HCT116 (cell line): ENCODE data around the gene MYLK2. TPM values are rescaled to one million over a fixed set of nuclear protein-coding genes. Genes with fewer than 3 reads are reported as not detected.
"Not testable (repeated sequence)": the region's sequence is repeated elsewhere in the genome, so short reads cannot be mapped to it uniquely, and the experiment has no call there.

Experiments
- ATAC-seq: fragments of 200-7000 bp; cut with Tn5 transposase; 2 replicates; pipeline ENCODE4 v1.9.1; 2020; ENCODE audit warnings: mild to moderate bottlenecking, moderate library complexity
- BruUV-seq: library from RNA; stranded (reverse); fragments of 400-500 nt; replicated peaks from 2 replicates; lab custom pipeline; 2021; lab: Mats Ljungman, UMichigan
- CTCF ChIA-PET: fragments of 300-600 bp; sonication (Branson Sonifier 250); formaldehyde crosslinking; loops from one replicate; lab custom pipeline; 2021; ENCODE audit warnings: antibody characterized with exemption; lab: Charles Lee
- POLR2A ChIA-PET: fragments of 300-600, 350-600 bp; sonication (Branson Sonifier 250); formaldehyde crosslinking; loops from one replicate; lab custom pipeline; 2021; ENCODE audit warnings: antibody characterized with exemption; lab: Charles Lee
- RAD21 ChIA-PET, 2 experiments: fragments of 300-600 bp; sonication (Branson Sonifier 250); formaldehyde crosslinking; loops; one replicate each; lab custom pipeline; 2023; ENCODE audit warnings: low total read pairs in 2 of 2; ENCODE audit not compliant: uncharacterized antibody in 2 of 2, unreplicated experiment in 2 of 2, low non-redundant PET in 1 of 2; lab: Charles Lee
- DNase-seq: peaks from one replicate; pipeline ENCODE4 v3.0.0-alpha.2; 2010; ENCODE audit warnings: low read depth, low spot score
- H2AFZ ChIP-seq: fragments of 200-600 bp; shearing (Covaris generic), sonication (generic); 2 replicates; pipeline ENCODE4 v1.6.1; 2017; ENCODE audit warnings: low read depth, mixed run types, mixed read lengths, antibody characterized with exemption, low read length; ENCODE audit not compliant: poor library complexity, severe bottlenecking
- H3K27ac ChIP-seq: 2 replicates; pipeline ENCODE4 v1.5.1; 2012; ENCODE audit warnings: low read depth, low read length
- H3K27me3 ChIP-seq: fragments of 200-600 bp; sonication (generic); 2 replicates; pipeline ENCODE4 v1.6.1; 2016; ENCODE audit warnings: mixed run types, low read length, mixed read lengths; ENCODE audit not compliant: insufficient read depth
- H3K36me3 ChIP-seq, 2 experiments: fragments of 200-500 bp in 1 of 2; fragments of 200-600 bp in 1 of 2; sonication (Bioruptor generic) in 1 of 2; sonication (generic) in 1 of 2; 2 replicates each; pipeline versions ENCODE4 v1.5.1 to v1.6.1; 2014 to 2016; ENCODE audit warnings: low read length in 2 of 2, inconsistent platforms in 1 of 2, mixed read lengths in 1 of 2, mixed run types in 1 of 2; ENCODE audit not compliant: insufficient read depth in 2 of 2, control insufficient read depth in 1 of 2
- H3K4me1 ChIP-seq, 2 experiments: fragments of 200-600 bp in 1 of 2; sonication (generic) in 1 of 2; 2 replicates each; pipeline versions ENCODE4 v1.5.1 to v1.6.1; 2012 to 2017; ENCODE audit warnings: low read length in 2 of 2, inconsistent platforms in 1 of 2, mild to moderate bottlenecking in 1 of 2, mixed read lengths in 1 of 2, mixed run types in 1 of 2, moderate library complexity in 1 of 2; ENCODE audit not compliant: insufficient read depth in 2 of 2, control insufficient read depth in 1 of 2
- H3K4me2 ChIP-seq: fragments of 200-600 bp; sonication (generic); 2 replicates; pipeline ENCODE4 v1.6.1; 2017; ENCODE audit warnings: mixed run types, low read length, mixed read lengths
- H3K4me3 ChIP-seq, 2 experiments: fragments of 200-600 bp in 1 of 2; sonication (generic) in 1 of 2; replicated peaks in 1 of 2; 2 replicates each; pipeline ENCODE4 v1.5.1; 2011 to 2016; ENCODE audit warnings: low read length in 2 of 2, control low read depth in 1 of 2, low read depth in 1 of 2, mild to moderate bottlenecking in 1 of 2, mixed read lengths in 1 of 2, mixed run types in 1 of 2
- H3K79me2 ChIP-seq: fragments of 200-600 bp; sonication (generic); 2 replicates; pipeline ENCODE4 v1.6.1; 2017; ENCODE audit warnings: mild to moderate bottlenecking, mixed run types, low read length, moderate library complexity, mixed read lengths; ENCODE audit not compliant: insufficient read depth
- H3K9ac ChIP-seq: fragments of 200-600 bp; sonication (generic); 2 replicates; pipeline ENCODE4 v1.6.1; 2016; ENCODE audit warnings: low read length, mixed read lengths
- H3K9me2 ChIP-seq: fragments of 200-600 bp; sonication (generic), shearing (Covaris generic); 2 replicates; pipeline ENCODE4 v1.6.1; 2017; ENCODE audit warnings: mixed run types, mild to moderate bottlenecking, moderate library complexity; ENCODE audit not compliant: insufficient read depth
- H3K9me3 ChIP-seq, 2 experiments: fragments of 200-500 bp in 1 of 2; fragments of 200-600 bp in 1 of 2; sonication (Bioruptor generic) in 1 of 2; sonication (generic) in 1 of 2; 2 replicates each; pipeline ENCODE4 v1.6.1; 2014 to 2017; ENCODE audit warnings: low read length in 2 of 2, mixed read lengths in 2 of 2, inconsistent platforms in 1 of 2, low read depth in 1 of 2, mild to moderate bottlenecking in 1 of 2, mixed run types in 1 of 2, moderate library complexity in 1 of 2; ENCODE audit not compliant: control insufficient read depth in 1 of 2, insufficient read depth in 1 of 2
- H4K20me1 ChIP-seq: fragments of 200-600 bp; sonication (generic), shearing (Covaris generic); 2 replicates; pipeline ENCODE4 v1.6.1; 2017; ENCODE audit warnings: mixed run types, mild to moderate bottlenecking, moderate library complexity; ENCODE audit not compliant: insufficient read depth
- CBX3 ChIP-seq: IDR thresholded peaks from 2 replicates; pipeline ENCODE4 v1.6.1; 2012; ENCODE audit warnings: low read depth
- ELF1 ChIP-seq: IDR thresholded peaks from 2 replicates; pipeline ENCODE4 v1.6.1; 2012; ENCODE audit warnings: low read depth, borderline replicate concordance
- FOSL1 ChIP-seq: IDR thresholded peaks from 2 replicates; pipeline ENCODE4 v1.6.1; 2012; ENCODE audit warnings: low read depth
- POLR2A ChIP-seq: IDR thresholded peaks from 2 replicates; pipeline ENCODE4 v1.7.0; 2011; ENCODE audit warnings: borderline replicate concordance; ENCODE audit not compliant: insufficient read depth, insufficient read length; ENCODE audit errors: extremely low read depth
- POLR2AphosphoS5 ChIP-seq: IDR thresholded peaks from 2 replicates; pipeline ENCODE4 v1.6.1; 2011; ENCODE audit warnings: mild to moderate bottlenecking, low read depth, low read length, moderate library complexity
- RAD21 ChIP-seq: IDR thresholded peaks from 2 replicates; pipeline ENCODE4 v1.6.1; 2012; ENCODE audit warnings: low read depth, mild to moderate bottlenecking
- SIN3A ChIP-seq: IDR thresholded peaks from 2 replicates; pipeline ENCODE4 v1.6.1; 2012; ENCODE audit warnings: low read depth
- SP1 ChIP-seq: IDR thresholded peaks from 2 replicates; pipeline ENCODE4 v1.6.1; 2012; ENCODE audit warnings: low read depth
- TCF7L2 ChIP-seq: IDR thresholded peaks from 2 replicates; pipeline ENCODE4 v1.7.0; 2011; ENCODE audit warnings: borderline replicate concordance, inconsistent platforms; ENCODE audit not compliant: insufficient read depth, insufficient read length; ENCODE audit errors: extremely low read depth
- ZBTB33 ChIP-seq: IDR thresholded peaks from 2 replicates; pipeline ENCODE4 v1.6.1; 2011; ENCODE audit warnings: mild to moderate bottlenecking, low read length, moderate library complexity; ENCODE audit not compliant: insufficient replicate concordance; ENCODE audit errors: extremely low read depth
- ZFX ChIP-seq: fragments of 450-650 bp; IDR thresholded peaks from 2 replicates; pipeline ENCODE4 v1.6.1; 2017
- ZNF274 ChIP-seq: fragments of 200-500 bp; sonication (Bioruptor generic); IDR thresholded peaks from 2 replicates; pipeline ENCODE4 v1.6.1; 2014; ENCODE audit warnings: mild to moderate bottlenecking, low read depth, low read length, inconsistent platforms
- intact Hi-C: fragments of 100-400 bp; cut with micrococcal nuclease; formaldehyde crosslinking; loops from 2 replicates; pipeline ENCODE4 v1.10.0; 2022
- total RNA-seq: library from RNA; stranded (reverse); gene quantifications from one replicate; pipeline ENCODE4 v1.2.1, GENCODE V29; 2021; ENCODE audit not compliant: unreplicated experiment
- TF ChIP-seq, protein P1 (sequence below): IDR thresholded peaks from 2 replicates; pipeline ENCODE4 v1.6.1; 2012

Gene MYLK2
- total RNA-seq, 1 experiment from 2014 or later = 0.34 TPM

DNA sequence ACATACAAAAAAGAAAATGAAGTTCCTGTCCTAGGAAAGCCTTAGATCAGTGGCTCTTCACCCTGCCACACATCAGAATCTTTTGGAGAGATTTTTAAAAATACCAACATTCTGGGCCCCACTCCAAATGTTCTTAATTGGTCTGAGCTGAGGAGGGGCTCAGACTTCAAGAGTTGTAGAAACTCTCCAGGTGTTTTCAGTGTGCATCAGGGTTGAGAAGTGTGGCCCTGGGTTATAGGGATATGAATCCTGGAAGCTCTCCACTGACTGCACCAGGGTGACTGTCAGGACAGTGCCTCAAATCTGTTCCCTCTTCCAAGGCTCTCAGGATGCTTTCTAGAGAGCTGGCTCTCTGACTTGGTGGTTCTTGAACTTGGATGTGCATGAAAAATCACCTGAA is 5.5 kb upstream of the MYLK2 start:
- intact Hi-C loops = no loop called here
- CTCF ChIA-PET = no interaction called here
- no peak overlapping the region for H3K27ac ChIP-seq
- POLR2A ChIA-PET = no interaction called here
- no peak overlapping the region for H3K9ac ChIP-seq
- BruUV-seq = no TSS peak
- DNase-seq = no peak
- no peak overlapping the region for H2AFZ ChIP-seq
- H3K4me1 ChIP-seq = peaks cover 0 to 11% of the 10 kb centered on the region in 2 experiments; a peak in 1 of 4 replicates
- ATAC-seq = no peak
- no peaks in the 10 kb centered on the region for H3K9me3 ChIP-seq
- H3K9me2 ChIP-seq = no peaks in the 10 kb centered on the region
- TF ChIP-seq ZNF274 = no peak
- no peak for TF ChIP-seq ZBTB33
- no peak for TF ChIP-seq TCF7L2
- no peak for TF ChIP-seq SP1
- no peak for TF ChIP-seq POLR2A
- TF ChIP-seq RAD21 = no peak
- TF ChIP-seq FOSL1 = no peak
- no peak for TF ChIP-seq ELF1
- TF ChIP-seq SIN3A = no peak
- no peak for TF ChIP-seq ZFX
- TF ChIP-seq, protein P1, sequence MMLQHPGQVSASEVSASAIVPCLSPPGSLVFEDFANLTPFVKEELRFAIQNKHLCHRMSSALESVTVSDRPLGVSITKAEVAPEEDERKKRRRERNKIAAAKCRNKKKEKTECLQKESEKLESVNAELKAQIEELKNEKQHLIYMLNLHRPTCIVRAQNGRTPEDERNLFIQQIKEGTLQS = no peak
- TF ChIP-seq CBX3 = no peak
- no peak for TF ChIP-seq POLR2AphosphoS5
- TF ChIP-seq, all 23 proteins: peak for 0
- Histone ChIP-seq H3K36me3 (no peaks in the 10 kb centered on the region), H3K79me2 (no peaks in the 10 kb centered on the region), H3K27me3 (no peaks in the 10 kb centered on the region), H3K4me3 (no peak overlapping the region), H4K20me1 (no peaks in the 10 kb centered on the region), H3K4me2 (no peak overlapping the region)
- RAD21 ChIA-PET = no interaction called here

GRCh38 chr20:31814142-31814541 is 5.0 kb upstream of the MYLK2 start:
- H3K9ac ChIP-seq, DNase-seq, POLR2A ChIA-PET, H2AFZ ChIP-seq, H3K36me3 ChIP-seq, H3K9me2 ChIP-seq, H3K4me2 ChIP-seq, RAD21 ChIA-PET, H3K4me3 ChIP-seq, CTCF ChIA-PET, H3K9me3 ChIP-seq, H3K79me2 ChIP-seq, H3K27me3 ChIP-seq, intact Hi-C loops, H4K20me1 ChIP-seq, ATAC-seq, BruUV-seq, H3K27ac ChIP-seq: not testable (repeated sequence)
- H3K4me1 ChIP-seq = peaks cover 0 to 11% of the 10 kb centered on the region in 2 experiments; a peak in 1 of 4 replicates
